Thyroid gland (tissue), 4 donors: ENCODE data around the gene TADA3.

Experiments used
- CTCF ChIP-seq, 6 experiments: fragments of 200-600 bp in 3 of 6; fragments of 450-650 bp in 3 of 6; sonication (generic) in 3 of 6; IDR thresholded peaks; one replicate each; pipeline ENCODE4 v1.5.1; 2016 to 2019; ENCODE audit warnings: antibody characterized with exemption in 6 of 6, mild to moderate bottlenecking in 2 of 6, inconsistent platforms in 1 of 6, moderate library complexity in 1 of 6
- POLR2A ChIP-seq, 2 donors: fragments of 450-650 bp; IDR thresholded peaks; one replicate each; pipeline ENCODE4 v1.6.1; 2017; ENCODE audit warnings: antibody characterized with exemption in 2 of 2, mild to moderate bottlenecking in 2 of 2, moderate library complexity in 1 of 2

- TF ChIP-seq CTCF (IDR thresholded peaks at IDR 0.05) (no peak), POLR2A (IDR thresholded peaks at IDR 0.05) (no peak)
Observed at GRCh38 chr3:9800529-9800928, 8.3 kb upstream of the TADA3 start.
